ENCODE measurements around the gene MYCBPAP. TPM values are rescaled to one million over a fixed set of nuclear protein-coding genes. Genes with fewer than 3 reads are reported as not detected.

MYCBPAP gene
- total RNA-seq, 2 experiments from 2014 or later: 0.78 to 1.5 TPM

GRCh38 chr17:50531428-50532025 lies 23.3 kb downstream of the MYCBPAP start:
- no peaks in the 10 kb centered on the region for H3K36me3 Mint-ChIP-seq (ENCODE audit: low read depth)
- no peak for DNase-seq
- H3K9me3 ChIP-seq (ENCODE audit: control insufficient read depth in 1 of 2, insufficient read depth in 1 of 2, low read length in 2 of 2): peaks cover 0 to 8% of the 10 kb centered on the region in 2 experiments
- TF ChIP-seq, protein P1, sequence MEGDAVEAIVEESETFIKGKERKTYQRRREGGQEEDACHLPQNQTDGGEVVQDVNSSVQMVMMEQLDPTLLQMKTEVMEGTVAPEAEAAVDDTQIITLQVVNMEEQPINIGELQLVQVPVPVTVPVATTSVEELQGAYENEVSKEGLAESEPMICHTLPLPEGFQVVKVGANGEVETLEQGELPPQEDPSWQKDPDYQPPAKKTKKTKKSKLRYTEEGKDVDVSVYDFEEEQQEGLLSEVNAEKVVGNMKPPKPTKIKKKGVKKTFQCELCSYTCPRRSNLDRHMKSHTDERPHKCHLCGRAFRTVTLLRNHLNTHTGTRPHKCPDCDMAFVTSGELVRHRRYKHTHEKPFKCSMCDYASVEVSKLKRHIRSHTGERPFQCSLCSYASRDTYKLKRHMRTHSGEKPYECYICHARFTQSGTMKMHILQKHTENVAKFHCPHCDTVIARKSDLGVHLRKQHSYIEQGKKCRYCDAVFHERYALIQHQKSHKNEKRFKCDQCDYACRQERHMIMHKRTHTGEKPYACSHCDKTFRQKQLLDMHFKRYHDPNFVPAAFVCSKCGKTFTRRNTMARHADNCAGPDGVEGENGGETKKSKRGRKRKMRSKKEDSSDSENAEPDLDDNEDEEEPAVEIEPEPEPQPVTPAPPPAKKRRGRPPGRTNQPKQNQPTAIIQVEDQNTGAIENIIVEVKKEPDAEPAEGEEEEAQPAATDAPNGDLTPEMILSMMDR (IDR thresholded peaks at IDR 0.05): no peak
- H3K4me3 ChIP-seq (ENCODE audit: low read length): no peak overlapping the region
- no peaks in the 10 kb centered on the region for H3K36me3 ChIP-seq (ENCODE audit: insufficient read depth, low read length)
- intact Hi-C loops (cut with DNase I, micrococcal nuclease): no loop called here
- ChIA-PET CTCF (no interaction called here), POLR2A (no interaction called here)
- peaks cover 81% of the 10 kb centered on the region for H3K27me3 Mint-ChIP-seq
- H3K27me3 ChIP-seq (ENCODE audit: control insufficient read depth in 1 of 2, insufficient read depth in 2 of 2, low read length in 2 of 2): peaks cover 41 to 42% of the 10 kb centered on the region in 2 experiments
- no peaks in the 10 kb centered on the region for H3K9me3 Mint-ChIP-seq
- ATAC-seq (ENCODE audit: poor library complexity): no peak
- no peak overlapping the region for H3K27ac Mint-ChIP-seq
- peaks cover 20% of the 10 kb centered on the region for H3K4me1 ChIP-seq (ENCODE audit: insufficient read depth, low read length)
- peaks cover 9% of the 10 kb centered on the region for H3K4me1 Mint-ChIP-seq (ENCODE audit: low read depth)
- no peak overlapping the region for H3K4me3 Mint-ChIP-seq
- H3K27ac ChIP-seq (ENCODE audit: low read depth in 1 of 2, low read length in 2 of 2): no peak overlapping the region

GRCh38 chr17:50532452-50533024 lies 24.3 kb downstream of the MYCBPAP start, which contains the start of gene EPN3:
TSS of gene EPN3 (plus strand) at chr17:50532735. CDS start at chr17:50536557, 3,822 bp downstream.
- Mint-ChIP-seq H3K27me3 (peaks cover 81% of the 10 kb centered on the region), H3K4me3 (no peak within 1 kb of the TSS), H3K27ac (no peak within 1 kb of the TSS), H3K4me1 (ENCODE audit: low read depth) (peaks cover 9% of the 10 kb centered on the region), H3K36me3 (ENCODE audit: low read depth) (no peaks in the 10 kb centered on the region), H3K9me3 (no peaks in the 10 kb centered on the region)
- Histone ChIP-seq H3K9me3 (ENCODE audit: control insufficient read depth in 1 of 2, insufficient read depth in 1 of 2, low read length in 2 of 2) (peaks cover 0 to 8% of the 10 kb centered on the region in 2 experiments), H3K27ac (ENCODE audit: low read depth in 1 of 2, low read length in 2 of 2) (no peak within 1 kb of the TSS), H3K27me3 (ENCODE audit: control insufficient read depth in 1 of 2, insufficient read depth in 2 of 2, low read length in 2 of 2) (peaks cover 41 to 42% of the 10 kb centered on the region in 2 experiments), H3K4me3 (ENCODE audit: low read length) (no peak within 1 kb of the TSS), H3K36me3 (ENCODE audit: insufficient read depth, low read length) (no peaks in the 10 kb centered on the region), H3K4me1 (ENCODE audit: insufficient read depth, low read length) (peaks cover 20% of the 10 kb centered on the region)
- ChIA-PET CTCF (interaction anchor here (1.0 kb wide), 1 partner anchor 27 kb away, joined by 3 read pairs; no protein-coding TSS in a partner anchor), POLR2A (interaction anchor here (0.9 kb wide), 1 partner anchor 9 kb away, joined by 3 read pairs; no protein-coding TSS in a partner anchor)
- ATAC-seq (ENCODE audit: poor library complexity): peak; percentile 24
- TF ChIP-seq, protein P1 (IDR thresholded peaks at IDR 0.05): no peak
- intact Hi-C loops (cut with DNase I, micrococcal nuclease): no loop called here
- no peak for DNase-seq

GRCh38 chr17:50533185-50533584 lies 24.9 kb downstream of the MYCBPAP start:
- ATAC-seq (ENCODE audit: poor library complexity): no peak
- Mint-ChIP-seq H3K27me3 (peaks cover 80% of the 10 kb centered on the region), H3K36me3 (ENCODE audit: low read depth) (no peaks in the 10 kb centered on the region), H3K27ac (no peak overlapping the region), H3K4me1 (ENCODE audit: low read depth) (peaks cover 9% of the 10 kb centered on the region), H3K9me3 (no peaks in the 10 kb centered on the region), H3K4me3 (no peak overlapping the region)
- H3K4me1 ChIP-seq (ENCODE audit: insufficient read depth, low read length): peaks cover 20% of the 10 kb centered on the region
- peaks cover 0 to 8% of the 10 kb centered on the region in 2 experiments for H3K9me3 ChIP-seq (ENCODE audit: control insufficient read depth in 1 of 2, insufficient read depth in 1 of 2, low read length in 2 of 2)
- no peaks in the 10 kb centered on the region for H3K36me3 ChIP-seq (ENCODE audit: insufficient read depth, low read length)
- POLR2A ChIA-PET: no interaction called here
- H3K27me3 ChIP-seq (ENCODE audit: control insufficient read depth in 1 of 2, insufficient read depth in 2 of 2, low read length in 2 of 2): peaks cover 41 to 42% of the 10 kb centered on the region in 2 experiments
- CTCF ChIA-PET: interaction anchor here (1.0 kb wide), 1 partner anchor 26 kb away, joined by 3 read pairs; no protein-coding TSS in a partner anchor
- TF ChIP-seq, protein P1 (IDR thresholded peaks at IDR 0.05): no peak
- intact Hi-C loops (cut with DNase I, micrococcal nuclease): no loop called here
- no peak overlapping the region for H3K4me3 ChIP-seq (ENCODE audit: low read length)
- H3K27ac ChIP-seq (ENCODE audit: low read depth in 1 of 2, low read length in 2 of 2): no peak overlapping the region
- no peak for DNase-seq

Measured in CD4-positive, alpha-beta T cell (primary cell).